ENCODE data around the gene ETNK2.

The ETNK2 gene

GRCh38 chr1:204188959-204189639 lies 37.3 kb upstream of the ETNK2 start:
- no peak for TF ChIP-seq CTCF (IDR thresholded peaks at IDR 0.05; ENCODE audit: low read depth, low read length)
- DNase-seq (ENCODE audit: extremely low read depth, low read depth), result no peak

GRCh38 chr1:204186597-204186996 lies 34.8 kb upstream of the ETNK2 start:
- TF ChIP-seq CTCF (IDR thresholded peaks at IDR 0.05; ENCODE audit: low read depth, low read length), result no peak
- no peak for DNase-seq (ENCODE audit: extremely low read depth, low read depth)

GRCh38 chr1:204181116-204181515 lies 29.3 kb upstream of the ETNK2 start:
- no peak for DNase-seq (ENCODE audit: extremely low read depth, low read depth)
- TF ChIP-seq CTCF (IDR thresholded peaks at IDR 0.05; ENCODE audit: low read depth, low read length), result no peak

- no peak for TF ChIP-seq CTCF (IDR thresholded peaks at IDR 0.05; ENCODE audit: low read depth, low read length)
- DNase-seq (ENCODE audit: extremely low read depth, low read depth), result no peak
Measured at GRCh38 chr1:204180133-204180532, 28.3 kb upstream of the ETNK2 start.

GRCh38 chr1:204178487-204179281 lies 26.8 kb upstream of the ETNK2 start:
- DNase-seq (ENCODE audit: extremely low read depth, low read depth), result no peak
- TF ChIP-seq CTCF (IDR thresholded peaks at IDR 0.05; ENCODE audit: low read depth, low read length), result no peak

GRCh38 chr1:204177133-204177532 lies 25.3 kb upstream of the ETNK2 start:
- no peak for DNase-seq (ENCODE audit: extremely low read depth, low read depth)
- no peak for TF ChIP-seq CTCF (IDR thresholded peaks at IDR 0.05; ENCODE audit: low read depth, low read length)

GRCh38 chr1:204176049-204176448 lies 24.2 kb upstream of the ETNK2 start:
- no peak for DNase-seq (ENCODE audit: extremely low read depth, low read depth)
- TF ChIP-seq CTCF (IDR thresholded peaks at IDR 0.05; ENCODE audit: low read depth, low read length), result no peak
